Prostate gland (tissue), 2 donors: ENCODE results near the gene CDH13. TPM values are rescaled to one million over a fixed set of nuclear protein-coding genes. Genes with fewer than 3 reads are reported as not detected.
A peak's percentile ranks its signal among the peaks of the same experiment; 100 is the strongest.

Experiments used
- DNase-seq: peaks from one replicate; pipeline ENCODE4 v3.0.0-alpha.2; 2019; ENCODE audit warnings: low spot score
- H3K27ac ChIP-seq, 2 donors: fragments of 200-600 bp; sonication (generic); 2 replicates each; pipeline ENCODE4 v1.5.1; 2017 to 2019
- H3K27me3 ChIP-seq: fragments of 200-600 bp; sonication (generic); replicated peaks from 2 replicates; pipeline ENCODE4 v1.5.1; 2019; ENCODE audit not compliant: insufficient read depth
- H3K36me3 ChIP-seq, 2 donors: fragments of 200-600 bp; sonication (generic); 1 replicate in 1 of 2; 2 replicates in 1 of 2; pipeline versions ENCODE4 v1.5.1 to v1.8.1; 2017 to 2019
- H3K4me1 ChIP-seq: fragments of 200-600 bp; sonication (generic); replicated peaks from 2 replicates; pipeline ENCODE4 v1.5.1; 2019
- H3K4me3 ChIP-seq, 2 donors: fragments of 200-600 bp; sonication (generic); 2 replicates each; pipeline ENCODE4 v1.5.1; 2017 to 2019
- H3K9me3 ChIP-seq: fragments of 200-600 bp; sonication (generic); 2 replicates; pipeline ENCODE4 v1.5.1; 2017
- POLR2A ChIP-seq: fragments of 450-650 bp; IDR thresholded peaks from one replicate; pipeline ENCODE4 v1.6.1; 2016; ENCODE audit warnings: antibody characterized with exemption, mild to moderate bottlenecking
- POLR2AphosphoS5 ChIP-seq: sonication (generic); formaldehyde crosslinking; IDR thresholded peaks from one replicate; pipeline ENCODE4 v1.6.1; 2017; ENCODE audit warnings: antibody characterized with exemption
- WGBS: methylation state at CpG from one replicate; pipeline ENCODE4 v1.1.5; 2018; 5-methylcytosine and 5-hydroxymethylcytosine counted together
- intact Hi-C: fragments of 100-400 bp; cut with DNase I; formaldehyde crosslinking; loops from one replicate; pipeline ENCODE4 v1.14.2; 2022
- total RNA-seq, 2 donors: library from RNA; depleted of rRNA; stranded (reverse); fragments of >200 nt; gene quantifications; one replicate each; pipeline ENCODE4 v1.1.0, GENCODE V29; 2016
- TF ChIP-seq, protein P1 (sequence below), 4 experiments: fragments of 200-600 bp in 2 of 4; fragments of 450-650 bp in 2 of 4; sonication (generic) in 2 of 4; IDR thresholded peaks; 1 replicate in 3 of 4; 2 replicates in 1 of 4; pipeline ENCODE4 v1.5.1; 2016 to 2019; ENCODE audit warnings: antibody characterized with exemption in 4 of 4, mild to moderate bottlenecking in 2 of 4, moderate library complexity in 2 of 4

Gene CDH13
- total RNA-seq, 2 donors from 2014 or later, result 20.6 to 23.0 TPM

DNA sequence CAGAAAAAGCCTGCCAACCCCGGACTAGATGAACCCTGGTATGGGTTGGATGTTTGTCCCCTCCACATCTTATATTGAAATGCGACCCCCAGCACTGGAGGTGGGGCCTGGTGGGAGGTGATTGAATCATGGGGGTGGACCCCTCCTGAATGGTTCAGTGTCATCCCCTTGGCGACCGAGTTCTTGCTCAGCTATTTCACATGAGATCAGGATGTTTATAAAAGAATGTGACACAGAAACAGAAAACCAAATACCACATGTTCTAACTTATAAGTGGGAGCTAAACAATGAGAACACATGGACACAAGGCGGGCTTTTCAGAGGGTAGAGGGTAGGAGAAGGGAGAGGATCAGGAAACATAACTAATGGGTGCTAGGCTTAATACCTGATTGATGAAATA lies 605.0 kb downstream of the CDH13 start:
- DNase-seq, result no peak
- intact Hi-C loops, result no loop called here
- Histone ChIP-seq H3K27ac (no peak overlapping the region), H3K27me3 (no peaks in the 10 kb centered on the region), H3K4me1 (no peaks in the 10 kb centered on the region), H3K9me3 (no peaks in the 10 kb centered on the region), H3K4me3 (no peak overlapping the region), H3K36me3 (no peaks in the 10 kb centered on the region)
- TF ChIP-seq POLR2A, result no peak
- TF ChIP-seq, protein P1, sequence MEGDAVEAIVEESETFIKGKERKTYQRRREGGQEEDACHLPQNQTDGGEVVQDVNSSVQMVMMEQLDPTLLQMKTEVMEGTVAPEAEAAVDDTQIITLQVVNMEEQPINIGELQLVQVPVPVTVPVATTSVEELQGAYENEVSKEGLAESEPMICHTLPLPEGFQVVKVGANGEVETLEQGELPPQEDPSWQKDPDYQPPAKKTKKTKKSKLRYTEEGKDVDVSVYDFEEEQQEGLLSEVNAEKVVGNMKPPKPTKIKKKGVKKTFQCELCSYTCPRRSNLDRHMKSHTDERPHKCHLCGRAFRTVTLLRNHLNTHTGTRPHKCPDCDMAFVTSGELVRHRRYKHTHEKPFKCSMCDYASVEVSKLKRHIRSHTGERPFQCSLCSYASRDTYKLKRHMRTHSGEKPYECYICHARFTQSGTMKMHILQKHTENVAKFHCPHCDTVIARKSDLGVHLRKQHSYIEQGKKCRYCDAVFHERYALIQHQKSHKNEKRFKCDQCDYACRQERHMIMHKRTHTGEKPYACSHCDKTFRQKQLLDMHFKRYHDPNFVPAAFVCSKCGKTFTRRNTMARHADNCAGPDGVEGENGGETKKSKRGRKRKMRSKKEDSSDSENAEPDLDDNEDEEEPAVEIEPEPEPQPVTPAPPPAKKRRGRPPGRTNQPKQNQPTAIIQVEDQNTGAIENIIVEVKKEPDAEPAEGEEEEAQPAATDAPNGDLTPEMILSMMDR (IDR thresholded peaks at IDR 0.05), result no peak
- WGBS, result 76% methylated on average over 5 of the region's 5 CpGs

DNA sequence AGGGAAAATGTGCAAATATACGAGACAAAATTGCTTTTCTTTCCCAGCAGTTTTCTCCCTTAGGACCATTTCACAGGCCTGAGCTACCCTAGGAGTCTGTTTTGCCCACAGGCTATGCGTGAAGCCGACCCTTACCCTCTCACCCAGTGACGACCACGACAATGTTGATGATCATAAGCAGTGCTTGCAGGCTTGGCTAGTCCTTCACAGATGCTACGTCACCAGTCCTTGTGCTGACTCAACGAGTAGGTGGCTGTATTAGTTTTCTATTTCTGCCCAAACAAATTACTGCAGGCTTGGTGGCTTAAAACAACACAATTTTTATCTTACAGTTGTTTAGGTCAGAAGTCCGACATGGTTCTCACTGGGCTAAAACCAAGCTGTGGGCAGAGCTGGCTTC lies 606.4 kb downstream of the CDH13 start:
- Histone ChIP-seq H3K4me1 (no peaks in the 10 kb centered on the region), H3K27me3 (no peaks in the 10 kb centered on the region), H3K36me3 (no peaks in the 10 kb centered on the region), H3K9me3 (no peaks in the 10 kb centered on the region), H3K4me3 (no peak overlapping the region), H3K27ac (no peak overlapping the region)
- 88% methylated on average over 8 of the region's 8 CpGs for WGBS
- DNase-seq, result no peak
- no peak for TF ChIP-seq POLR2AphosphoS5
- TF ChIP-seq POLR2A, result no peak
- TF ChIP-seq, protein P1 (IDR thresholded peaks at IDR 0.05), result no peak
- intact Hi-C loops, result no loop called here

DNA sequence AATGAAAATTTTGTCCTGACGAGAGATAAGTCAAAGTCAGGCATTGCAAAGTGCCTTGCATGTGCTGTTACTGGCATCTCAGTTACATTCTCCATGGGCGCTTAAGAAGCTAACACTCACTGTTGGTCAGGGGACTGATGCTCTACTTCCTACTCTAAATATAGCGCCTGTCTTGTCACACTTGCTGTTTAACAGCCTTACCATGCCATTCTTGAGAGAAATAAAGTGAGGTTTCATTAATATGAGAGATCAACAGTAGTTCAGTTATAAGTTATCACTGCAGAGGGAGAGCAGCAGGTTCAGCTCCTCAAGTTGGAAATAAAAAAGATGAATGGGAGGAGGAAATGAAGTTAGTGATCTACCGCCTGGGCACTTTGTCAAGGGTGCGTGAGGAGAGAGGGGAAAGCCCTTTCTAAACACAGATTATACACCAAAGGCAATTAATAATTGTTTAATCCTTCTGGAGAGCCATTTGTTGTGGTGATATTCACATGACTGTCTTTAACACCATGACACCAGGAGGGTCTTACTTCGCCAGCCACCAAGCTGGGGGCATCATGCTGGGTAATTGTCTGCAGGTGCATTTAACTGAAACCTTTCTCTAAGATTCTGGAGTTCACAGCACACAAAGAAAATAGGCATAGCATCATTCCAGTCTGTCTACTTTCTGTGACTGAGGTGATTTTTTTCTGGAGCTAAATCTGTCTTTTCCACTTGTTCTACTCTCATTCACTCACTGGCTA lies 612.4 kb downstream of the CDH13 start:
- 61% methylated on average over 6 of the region's 6 CpGs for WGBS
- no peaks in the 10 kb centered on the region for H3K27me3 ChIP-seq
- intact Hi-C loops, result no loop called here

DNA sequence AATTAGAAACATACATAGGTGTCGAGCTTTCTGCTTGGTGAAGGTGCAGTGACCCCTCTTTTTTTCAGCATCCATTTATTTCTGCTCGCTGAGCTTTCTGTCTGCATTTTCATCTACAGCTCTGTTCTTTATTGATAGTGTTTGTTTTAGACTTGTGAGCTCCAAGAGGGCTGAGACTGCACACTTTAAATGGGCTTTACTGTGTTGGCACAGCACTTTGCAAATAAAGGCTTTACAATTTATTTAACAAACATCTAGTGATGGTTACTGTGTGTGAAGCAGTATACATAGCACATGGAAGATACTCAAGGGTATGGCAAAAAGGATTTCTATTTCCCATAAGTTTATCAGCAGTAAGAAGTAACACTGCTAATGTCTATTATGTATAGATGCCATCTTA lies 617.3 kb downstream of the CDH13 start:
- Histone ChIP-seq H3K27me3 (no peaks in the 10 kb centered on the region), H3K36me3 (no peaks in the 10 kb centered on the region), H3K9me3 (no peaks in the 10 kb centered on the region), H3K27ac (no peak overlapping the region), H3K4me3 (no peak overlapping the region), H3K4me1 (no peaks in the 10 kb centered on the region)
- TF ChIP-seq, protein P1 (IDR thresholded peaks at IDR 0.05), result no peak
- peak; percentile 59 for TF ChIP-seq POLR2AphosphoS5
- intact Hi-C loops, result no loop called here
- WGBS, result 54% methylated on average over 2 of the region's 2 CpGs
- peak; percentile 13 for DNase-seq

More for the DNA sequence above, 612.4 kb downstream of the CDH13 start:
- no peak overlapping the region for H3K27ac ChIP-seq
- no peaks in the 10 kb centered on the region for H3K9me3 ChIP-seq
- no peak overlapping the region for H3K4me3 ChIP-seq
- H3K4me1 ChIP-seq, result no peaks in the 10 kb centered on the region
- TF ChIP-seq POLR2A, result no peak
- TF ChIP-seq, protein P1 (IDR thresholded peaks at IDR 0.05), result no peak
- no peak for TF ChIP-seq POLR2AphosphoS5
- H3K36me3 ChIP-seq, result no peaks in the 10 kb centered on the region
- no peak for DNase-seq

DNA sequence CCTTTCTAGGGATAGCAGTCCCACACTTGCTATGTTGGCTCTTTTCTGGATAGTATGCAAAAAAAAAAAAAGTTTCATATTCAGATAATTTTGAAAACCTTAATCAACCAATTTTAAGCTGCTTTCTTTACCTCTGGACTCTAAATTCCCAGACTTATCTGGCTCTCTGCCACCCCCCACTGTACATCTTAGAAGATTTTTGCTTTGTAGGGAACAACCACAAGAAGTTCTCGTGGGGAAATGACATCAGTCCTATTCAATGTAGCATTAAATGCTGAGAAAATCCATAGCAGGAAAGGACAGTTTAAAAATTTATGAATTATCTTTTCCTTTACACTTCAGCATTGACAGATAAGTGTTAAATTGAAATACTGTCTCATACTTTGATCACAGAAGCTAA lies 618.3 kb downstream of the CDH13 start:
- Histone ChIP-seq H3K4me3 (no peak overlapping the region), H3K27me3 (no peaks in the 10 kb centered on the region), H3K36me3 (no peaks in the 10 kb centered on the region), H3K27ac (no peak overlapping the region), H3K4me1 (no peaks in the 10 kb centered on the region), H3K9me3 (no peaks in the 10 kb centered on the region)
- TF ChIP-seq POLR2A (no peak), POLR2AphosphoS5 (no peak)
- TF ChIP-seq, protein P1 (IDR thresholded peaks at IDR 0.05), result no peak
- WGBS, result 70% methylated on average over 1 of the region's 1 CpG
- no peak for DNase-seq
- intact Hi-C loops, result no loop called here
